Cardiac muscle cell (in vitro differentiated cells and primary cell): Measurements from ENCODE around the gene ZNF439. TPM values are rescaled to one million over a fixed set of nuclear protein-coding genes. Genes with fewer than 3 reads are reported as not detected.
"Not testable (repeated sequence)": the region's sequence is repeated elsewhere in the genome, so short reads cannot be mapped to it uniquely, and the experiment has no call there.

Experiments
- DNase-seq, 2 donors: peaks; one replicate each; pipeline versions ENCODE4 v3.0.0 to v3.0.0-alpha.2; 2010 to 2017; ENCODE audit warnings: low read depth in 1 of 2, low spot score in 1 of 2
- H3K27ac ChIP-seq: fragments of 200-600 bp; sonication (generic); 2 replicates; pipeline ENCODE4 v1.5.1; 2016
- H3K27me3 ChIP-seq: fragments of 200-600 bp; sonication (generic); 2 replicates; pipeline ENCODE4 v1.6.0; 2016; ENCODE audit warnings: control low read depth
- H3K36me3 ChIP-seq: fragments of 200-600 bp; sonication (generic); 2 replicates; pipeline ENCODE4 v1.5.1; 2016; ENCODE audit warnings: control low read depth
- H3K4me1 ChIP-seq: fragments of 200-600 bp; sonication (generic); 2 replicates; pipeline ENCODE4 v1.8.1; 2017; ENCODE audit warnings: low read depth, mild to moderate bottlenecking, mixed run types
- H3K4me3 ChIP-seq: fragments of 200-600 bp; sonication (generic); 2 replicates; pipeline ENCODE4 v1.5.1; 2016; ENCODE audit warnings: mild to moderate bottlenecking
- H3K9me3 ChIP-seq: fragments of 200-600 bp; sonication (generic); 2 replicates; pipeline ENCODE4 v1.5.1; 2017; ENCODE audit warnings: low read depth, mild to moderate bottlenecking, control low read depth
- CTCF ChIP-seq: IDR thresholded peaks from 2 replicates; pipeline ENCODE4 v1.5.1; 2012; ENCODE audit warnings: low read depth, mild to moderate bottlenecking, low read length
- polyA plus RNA-seq: library from polyadenylated mRNA; unstranded; fragments of >200 nt; fragmentation: Nextera tagmentation; extraction: Ambion mirVana; gene quantifications from 2 replicates; pipeline ENCODE4 v1.2.1, GENCODE V29; 2016
- total RNA-seq: library from RNA; depleted of rRNA; stranded (reverse); fragments of >200 nt; gene quantifications from 2 replicates; pipeline ENCODE4 v1.2.3, GENCODE V29; 2016

ZNF439 gene
- total and polyA plus RNA-seq, 2 experiments from 2014 or later = 3.6 TPM; not detected in 1

- H3K27ac ChIP-seq = no peak overlapping the region
- TF ChIP-seq CTCF = no peak
- no peak for DNase-seq
- H3K36me3 ChIP-seq = no peaks in the 10 kb centered on the region
- H3K4me3 ChIP-seq = no peak overlapping the region
- no peaks in the 10 kb centered on the region for H3K9me3 ChIP-seq
- H3K4me1 ChIP-seq = no peaks in the 10 kb centered on the region
- no peaks in the 10 kb centered on the region for H3K27me3 ChIP-seq
Measured at GRCh38 chr19:11860721-11861120, 12.2 kb downstream of the ZNF439 start.

- no peak for DNase-seq
- Histone ChIP-seq H3K36me3 (no peaks in the 10 kb centered on the region), H3K4me3 (no peak overlapping the region), H3K27ac (no peak overlapping the region), H3K9me3 (no peaks in the 10 kb centered on the region), H3K4me1 (no peaks in the 10 kb centered on the region), H3K27me3 (no peaks in the 10 kb centered on the region)
- TF ChIP-seq CTCF = no peak
Measured at GRCh38 chr19:11861301-11861700, 12.8 kb downstream of the ZNF439 start.

GRCh38 chr19:11867766-11868165 is 19.2 kb downstream of the ZNF439 start:
- H3K27me3 ChIP-seq, H3K36me3 ChIP-seq, H3K27ac ChIP-seq, DNase-seq, H3K9me3 ChIP-seq, H3K4me3 ChIP-seq, H3K4me1 ChIP-seq: not testable (repeated sequence)

- H3K27ac ChIP-seq = no peak overlapping the region
- no peaks in the 10 kb centered on the region for H3K9me3 ChIP-seq
- H3K27me3 ChIP-seq = no peaks in the 10 kb centered on the region
- DNase-seq = no peak
- TF ChIP-seq CTCF = no peak
- no peaks in the 10 kb centered on the region for H3K4me1 ChIP-seq
- no peak overlapping the region for H3K4me3 ChIP-seq
- no peaks in the 10 kb centered on the region for H3K36me3 ChIP-seq
Measured at GRCh38 chr19:11868188-11868587, 19.7 kb downstream of the ZNF439 start.

GRCh38 chr19:11872624-11873023 is 24.1 kb downstream of the ZNF439 start:
- Histone ChIP-seq H3K27ac (no peak overlapping the region), H3K4me3 (no peak overlapping the region), H3K4me1 (no peaks in the 10 kb centered on the region), H3K36me3 (no peaks in the 10 kb centered on the region), H3K27me3 (no peaks in the 10 kb centered on the region), H3K9me3 (no peaks in the 10 kb centered on the region)
- no peak for DNase-seq
- TF ChIP-seq CTCF = no peak

- DNase-seq = no peak
- no peak overlapping the region for H3K27ac ChIP-seq
- no peaks in the 10 kb centered on the region for H3K4me1 ChIP-seq
- H3K9me3 ChIP-seq = no peaks in the 10 kb centered on the region
- no peak for TF ChIP-seq CTCF
- H3K4me3 ChIP-seq = no peak overlapping the region
- H3K27me3 ChIP-seq = no peaks in the 10 kb centered on the region
- no peaks in the 10 kb centered on the region for H3K36me3 ChIP-seq
Measured at GRCh38 chr19:11873762-11874161, 25.2 kb downstream of the ZNF439 start.
